Measurements from ENCODE around the gene MED13L. TPM values are rescaled to one million over a fixed set of nuclear protein-coding genes. Genes with fewer than 3 reads are reported as not detected.
A peak's percentile ranks its signal among the peaks of the same experiment; 100 is the strongest.

MED13L gene
- total RNA-seq, 1 donor from 2014 or later = 49.0 TPM

GRCh38 chr12:116080415-116080814 lies 197.1 kb downstream of the MED13L start:
- Mint-ChIP-seq H3K27me3 (ENCODE audit: low read depth) (no peaks in the 10 kb centered on the region), H3K27ac (no peak overlapping the region), H3K4me3 (ENCODE audit: low read depth) (no peak overlapping the region), H3K36me3 (ENCODE audit: low read depth) (peaks cover 4% of the 10 kb centered on the region), H3K9me3 (no peaks in the 10 kb centered on the region), H3K4me1 (ENCODE audit: low read depth) (peaks cover 16% of the 10 kb centered on the region)
- no peak for DNase-seq (ENCODE audit: low spot score)
- intact Hi-C loops (cut with micrococcal nuclease) = loop anchor here (2.0 to 5.0 kb wide), 3 partner anchors 56 to 157 kb away; no protein-coding TSS in a partner anchor

GRCh38 chr12:116078396-116078795 lies 199.1 kb downstream of the MED13L start:
- H3K9me3 Mint-ChIP-seq = no peaks in the 10 kb centered on the region
- DNase-seq (ENCODE audit: low spot score) = no peak
- H3K4me3 Mint-ChIP-seq (ENCODE audit: low read depth) = no peak overlapping the region
- no peak overlapping the region for H3K27ac Mint-ChIP-seq
- no peaks in the 10 kb centered on the region for H3K27me3 Mint-ChIP-seq (ENCODE audit: low read depth)
- no peaks in the 10 kb centered on the region for H3K36me3 Mint-ChIP-seq (ENCODE audit: low read depth)
- peaks cover 16% of the 10 kb centered on the region for H3K4me1 Mint-ChIP-seq (ENCODE audit: low read depth)
- intact Hi-C loops (cut with micrococcal nuclease) = no loop called here

- no peak overlapping the region for H3K4me3 Mint-ChIP-seq (ENCODE audit: low read depth)
- no peaks in the 10 kb centered on the region for H3K27me3 Mint-ChIP-seq (ENCODE audit: low read depth)
- intact Hi-C loops (cut with micrococcal nuclease) = no loop called here
- H3K27ac Mint-ChIP-seq = no peak overlapping the region
- H3K9me3 Mint-ChIP-seq = no peaks in the 10 kb centered on the region
- no peaks in the 10 kb centered on the region for H3K36me3 Mint-ChIP-seq (ENCODE audit: low read depth)
- peaks cover 16% of the 10 kb centered on the region for H3K4me1 Mint-ChIP-seq (ENCODE audit: low read depth)
- no peak for DNase-seq (ENCODE audit: low spot score)
Observed at GRCh38 chr12:116077431-116077830, 200.1 kb downstream of the MED13L start.

- intact Hi-C loops (cut with micrococcal nuclease) = no loop called here
- H3K9me3 Mint-ChIP-seq = no peaks in the 10 kb centered on the region
- no peak overlapping the region for H3K27ac Mint-ChIP-seq
- no peak for DNase-seq (ENCODE audit: low spot score)
- no peak overlapping the region for H3K4me3 Mint-ChIP-seq (ENCODE audit: low read depth)
- peaks cover 12% of the 10 kb centered on the region for H3K4me1 Mint-ChIP-seq (ENCODE audit: low read depth)
- H3K36me3 Mint-ChIP-seq (ENCODE audit: low read depth) = no peaks in the 10 kb centered on the region
- no peaks in the 10 kb centered on the region for H3K27me3 Mint-ChIP-seq (ENCODE audit: low read depth)
Observed at GRCh38 chr12:116076399-116076798, 201.1 kb downstream of the MED13L start.

- Mint-ChIP-seq H3K4me3 (ENCODE audit: low read depth) (no peak overlapping the region), H3K4me1 (ENCODE audit: low read depth) (peaks cover 5% of the 10 kb centered on the region), H3K9me3 (no peaks in the 10 kb centered on the region), H3K27ac (no peak overlapping the region), H3K36me3 (ENCODE audit: low read depth) (no peaks in the 10 kb centered on the region), H3K27me3 (ENCODE audit: low read depth) (no peaks in the 10 kb centered on the region)
- intact Hi-C loops (cut with micrococcal nuclease) = no loop called here
- no peak for DNase-seq (ENCODE audit: low spot score)
Observed at GRCh38 chr12:116074686-116075085, 202.8 kb downstream of the MED13L start.

- Mint-ChIP-seq H3K36me3 (ENCODE audit: low read depth) (no peaks in the 10 kb centered on the region), H3K9me3 (no peaks in the 10 kb centered on the region), H3K4me3 (ENCODE audit: low read depth) (no peak overlapping the region), H3K27me3 (ENCODE audit: low read depth) (no peaks in the 10 kb centered on the region), H3K4me1 (ENCODE audit: low read depth) (peaks cover 13% of the 10 kb centered on the region), H3K27ac (no peak overlapping the region)
- DNase-seq (ENCODE audit: low spot score) = no peak
- intact Hi-C loops (cut with micrococcal nuclease) = no loop called here
Observed at GRCh38 chr12:116071555-116072230, 205.8 kb downstream of the MED13L start.

- Mint-ChIP-seq H3K27ac (no peak overlapping the region), H3K4me3 (ENCODE audit: low read depth) (no peak overlapping the region), H3K9me3 (no peaks in the 10 kb centered on the region), H3K4me1 (ENCODE audit: low read depth) (peaks cover 14% of the 10 kb centered on the region), H3K36me3 (ENCODE audit: low read depth) (no peaks in the 10 kb centered on the region), H3K27me3 (ENCODE audit: low read depth) (no peaks in the 10 kb centered on the region)
- intact Hi-C loops (cut with micrococcal nuclease) = no loop called here
- DNase-seq (ENCODE audit: low spot score) = no peak
Observed at GRCh38 chr12:116070444-116070843, 207.0 kb downstream of the MED13L start.

GRCh38 chr12:116069943-116070342 lies 207.6 kb downstream of the MED13L start:
- no peak overlapping the region for H3K4me3 Mint-ChIP-seq (ENCODE audit: low read depth)
- intact Hi-C loops (cut with micrococcal nuclease) = loop anchor here (5.0 kb wide), 3 partner anchors 67 to 207 kb away; partner anchors contain the start of gene MED13L

GRCh38 chr12:116068853-116069252 lies 208.6 kb downstream of the MED13L start:
- Mint-ChIP-seq H3K27ac (no peak overlapping the region), H3K9me3 (no peaks in the 10 kb centered on the region), H3K36me3 (ENCODE audit: low read depth) (no peaks in the 10 kb centered on the region), H3K27me3 (ENCODE audit: low read depth) (no peaks in the 10 kb centered on the region), H3K4me3 (ENCODE audit: low read depth) (no peak overlapping the region), H3K4me1 (ENCODE audit: low read depth) (peaks cover 13% of the 10 kb centered on the region)
- intact Hi-C loops (cut with micrococcal nuclease) = loop anchor here (5.0 kb wide), 3 partner anchors 68 to 208 kb away; partner anchors contain the start of gene MED13L
- DNase-seq (ENCODE audit: low spot score) = no peak

More at GRCh38 chr12:116069943-116070342, 207.6 kb downstream of the MED13L start:
- DNase-seq (ENCODE audit: low spot score) = no peak
- Mint-ChIP-seq H3K27me3 (ENCODE audit: low read depth) (no peaks in the 10 kb centered on the region), H3K9me3 (no peaks in the 10 kb centered on the region), H3K36me3 (ENCODE audit: low read depth) (no peaks in the 10 kb centered on the region), H3K4me1 (ENCODE audit: low read depth) (peaks cover 13% of the 10 kb centered on the region), H3K27ac (no peak overlapping the region)

GRCh38 chr12:116068371-116068770 lies 209.1 kb downstream of the MED13L start:
- intact Hi-C loops (cut with micrococcal nuclease) = loop anchor here (5.0 kb wide), 3 partner anchors 69 to 209 kb away; partner anchors contain the start of gene MED13L
- H3K9me3 Mint-ChIP-seq = no peaks in the 10 kb centered on the region
- DNase-seq (ENCODE audit: low spot score) = no peak
- H3K27ac Mint-ChIP-seq = no peak overlapping the region
- H3K4me3 Mint-ChIP-seq (ENCODE audit: low read depth) = no peak overlapping the region
- no peaks in the 10 kb centered on the region for H3K36me3 Mint-ChIP-seq (ENCODE audit: low read depth)
- H3K4me1 Mint-ChIP-seq (ENCODE audit: low read depth) = peaks cover 13% of the 10 kb centered on the region
- no peaks in the 10 kb centered on the region for H3K27me3 Mint-ChIP-seq (ENCODE audit: low read depth)

- intact Hi-C loops (cut with micrococcal nuclease) = loop anchor here (2.0 to 5.0 kb wide), 4 partner anchors 19 to 209 kb away; partner anchors contain the start of gene MED13L
- no peaks in the 10 kb centered on the region for H3K27me3 Mint-ChIP-seq (ENCODE audit: low read depth)
- no peak overlapping the region for H3K4me3 Mint-ChIP-seq (ENCODE audit: low read depth)
- no peaks in the 10 kb centered on the region for H3K36me3 Mint-ChIP-seq (ENCODE audit: low read depth)
- H3K4me1 Mint-ChIP-seq (ENCODE audit: low read depth) = peaks cover 15% of the 10 kb centered on the region
- no peak for DNase-seq (ENCODE audit: low spot score)
- H3K9me3 Mint-ChIP-seq = no peaks in the 10 kb centered on the region
- H3K27ac Mint-ChIP-seq = no peak overlapping the region
Observed at GRCh38 chr12:116067892-116068291, 209.6 kb downstream of the MED13L start.

GRCh38 chr12:116066381-116067230 lies 210.9 kb downstream of the MED13L start:
- no peak overlapping the region for H3K27ac Mint-ChIP-seq
- peaks cover 17% of the 10 kb centered on the region for H3K4me1 Mint-ChIP-seq (ENCODE audit: low read depth)
- no peak overlapping the region for H3K4me3 Mint-ChIP-seq (ENCODE audit: low read depth)
- H3K36me3 Mint-ChIP-seq (ENCODE audit: low read depth) = no peaks in the 10 kb centered on the region
- intact Hi-C loops (cut with micrococcal nuclease) = loop anchor here (2.0 to 5.0 kb wide), 4 partner anchors 20 to 211 kb away; partner anchors contain the start of gene MED13L
- H3K9me3 Mint-ChIP-seq = no peaks in the 10 kb centered on the region
- DNase-seq (ENCODE audit: low spot score) = peak; percentile 40
- H3K27me3 Mint-ChIP-seq (ENCODE audit: low read depth) = no peaks in the 10 kb centered on the region

GRCh38 chr12:116065606-116066005 lies 211.9 kb downstream of the MED13L start:
- H3K27ac Mint-ChIP-seq = no peak overlapping the region
- peaks cover 23% of the 10 kb centered on the region for H3K4me1 Mint-ChIP-seq (ENCODE audit: low read depth)
- no peaks in the 10 kb centered on the region for H3K27me3 Mint-ChIP-seq (ENCODE audit: low read depth)
- no peak overlapping the region for H3K4me3 Mint-ChIP-seq (ENCODE audit: low read depth)
- H3K36me3 Mint-ChIP-seq (ENCODE audit: low read depth) = no peaks in the 10 kb centered on the region
- intact Hi-C loops (cut with micrococcal nuclease) = loop anchor here (2.0 to 5.0 kb wide), 4 partner anchors 21 to 212 kb away; partner anchors contain the start of gene MED13L
- H3K9me3 Mint-ChIP-seq = no peaks in the 10 kb centered on the region
- no peak for DNase-seq (ENCODE audit: low spot score)
